GM12891 (cell line): ENCODE results near the gene MED29.

Experiments
- POLR2A ChIP-seq: IDR thresholded peaks from 2 replicates; pipeline ENCODE4 v1.6.1; 2011; ENCODE audit warnings: low read depth, low read length, control low read depth
- TAF1 ChIP-seq: IDR thresholded peaks from 2 replicates; pipeline ENCODE4 v1.6.1; 2011; ENCODE audit warnings: low read depth, low read length, control low read depth

- TF ChIP-seq POLR2A (no peak), TAF1 (no peak)
Observed at GRCh38 chr19:39347332-39348164, 43.6 kb upstream of the MED29 start.
